ENCODE results near the gene RYR2. TPM values are rescaled to one million over a fixed set of nuclear protein-coding genes. Genes with fewer than 3 reads are reported as not detected.

RYR2 gene
- polyA plus RNA-seq, 2 of the 4 experiments (the other 2 are of a cell fraction), result 0.06 TPM; not detected in 1

DNA sequence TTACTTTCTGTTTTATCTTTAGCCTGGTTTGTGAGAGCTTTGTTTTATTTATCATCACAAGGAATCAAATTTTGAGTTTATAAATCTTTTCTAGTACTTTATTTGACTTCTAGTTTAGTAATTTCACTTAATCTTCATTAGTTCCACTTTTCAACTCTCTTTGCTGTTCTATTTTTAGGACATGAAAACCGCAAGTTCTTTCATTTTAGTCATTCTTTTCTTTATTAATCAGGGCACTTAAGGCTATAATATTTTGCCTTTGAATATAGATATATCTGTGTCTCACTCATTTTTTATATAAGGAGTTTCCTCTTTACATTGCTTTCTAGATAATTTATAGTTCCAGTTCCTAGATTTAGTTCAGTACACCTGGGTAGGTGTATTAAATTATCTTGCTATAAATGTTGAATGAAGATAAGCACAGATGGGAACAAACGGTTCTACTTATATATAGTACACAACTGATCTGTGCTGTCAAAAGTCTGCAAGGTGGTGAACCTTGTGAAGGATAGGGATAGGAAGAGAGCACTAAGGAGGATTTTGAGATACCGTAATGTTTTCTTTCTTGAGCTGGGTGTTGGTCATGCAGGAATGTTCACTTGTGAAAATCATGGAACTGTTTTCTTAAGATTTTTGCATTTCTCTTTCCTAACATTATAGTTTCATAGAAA is 402.3 kb downstream of the RYR2 start:
- no peak for DNase-seq (ENCODE audit: low read depth in 1 of 2, low spot score in 1 of 2)
- H3K4me1 ChIP-seq, result no peaks in the 10 kb centered on the region
- H3K4me3 ChIP-seq, result no peak overlapping the region
- ChIA-PET CTCF (no interaction called here), POLR2A (no interaction called here)
- H3K4me2 ChIP-seq, result no peak overlapping the region
- ATAC-seq, result no peak
- H3K27ac ChIP-seq, result no peak overlapping the region
- no peaks in the 10 kb centered on the region for H3K9me3 ChIP-seq
- no peak for FAIRE-seq
- WGBS (ENCODE audit: missing lambda C conversion rate), result 24% methylated on average over 3 of the region's 3 CpGs
- TF ChIP-seq CHD4 (IDR thresholded peaks at IDR 0.05; ENCODE audit: borderline replicate concordance) (no peak), RAD21 (conservative IDR thresholded peaks at IDR 0.05 in 1 of 2, IDR thresholded peaks at IDR 0.05 in 1 of 2) (no peak), CBX8 (IDR thresholded peaks at IDR 0.05) (no peak)
- TF ChIP-seq, protein P1, sequence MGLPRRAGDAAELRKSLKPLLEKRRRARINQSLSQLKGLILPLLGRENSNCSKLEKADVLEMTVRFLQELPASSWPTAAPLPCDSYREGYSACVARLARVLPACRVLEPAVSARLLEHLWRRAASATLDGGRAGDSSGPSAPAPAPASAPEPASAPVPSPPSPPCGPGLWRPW (IDR thresholded peaks at IDR 0.05), result no peak

GRCh38 chr1:237448042-237448441 is 406.1 kb downstream of the RYR2 start:
- ChIA-PET CTCF (no interaction called here), POLR2A (no interaction called here)
- ATAC-seq, result no peak
- WGBS (ENCODE audit: missing lambda C conversion rate), result 7% methylated on average over 7 of the region's 7 CpGs
- Histone ChIP-seq H3K9me3 (no peaks in the 10 kb centered on the region), H3K4me3 (no peak overlapping the region), H3K27ac (no peak overlapping the region), H3K4me1 (no peaks in the 10 kb centered on the region), H3K4me2 (no peak overlapping the region)
- no peak for FAIRE-seq
- TF ChIP-seq HOXB13 (CRISPR knock-in tag; IDR thresholded peaks at IDR 0.05; ENCODE audit: low read depth), result no peak
- TF ChIP-seq RNF2 (IDR thresholded peaks at IDR 0.05; ENCODE audit: borderline replicate concordance, low read depth), result no peak
- TF ChIP-seq BHLHE40 (IDR thresholded peaks at IDR 0.05; ENCODE audit: low read depth, low read length), result no peak
- TF ChIP-seq EHMT2 (IDR thresholded peaks at IDR 0.05; ENCODE audit: low read depth), result no peak
- no peak for TF ChIP-seq E2F6 (IDR thresholded peaks at IDR 0.05; ENCODE audit: borderline replicate concordance, low read depth)
- TF ChIP-seq, protein P2, sequence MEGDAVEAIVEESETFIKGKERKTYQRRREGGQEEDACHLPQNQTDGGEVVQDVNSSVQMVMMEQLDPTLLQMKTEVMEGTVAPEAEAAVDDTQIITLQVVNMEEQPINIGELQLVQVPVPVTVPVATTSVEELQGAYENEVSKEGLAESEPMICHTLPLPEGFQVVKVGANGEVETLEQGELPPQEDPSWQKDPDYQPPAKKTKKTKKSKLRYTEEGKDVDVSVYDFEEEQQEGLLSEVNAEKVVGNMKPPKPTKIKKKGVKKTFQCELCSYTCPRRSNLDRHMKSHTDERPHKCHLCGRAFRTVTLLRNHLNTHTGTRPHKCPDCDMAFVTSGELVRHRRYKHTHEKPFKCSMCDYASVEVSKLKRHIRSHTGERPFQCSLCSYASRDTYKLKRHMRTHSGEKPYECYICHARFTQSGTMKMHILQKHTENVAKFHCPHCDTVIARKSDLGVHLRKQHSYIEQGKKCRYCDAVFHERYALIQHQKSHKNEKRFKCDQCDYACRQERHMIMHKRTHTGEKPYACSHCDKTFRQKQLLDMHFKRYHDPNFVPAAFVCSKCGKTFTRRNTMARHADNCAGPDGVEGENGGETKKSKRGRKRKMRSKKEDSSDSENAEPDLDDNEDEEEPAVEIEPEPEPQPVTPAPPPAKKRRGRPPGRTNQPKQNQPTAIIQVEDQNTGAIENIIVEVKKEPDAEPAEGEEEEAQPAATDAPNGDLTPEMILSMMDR (IDR thresholded peaks at IDR 0.05), result no peak
- no peak for TF ChIP-seq CBX8 (IDR thresholded peaks at IDR 0.05)
- TF ChIP-seq, protein P3, sequence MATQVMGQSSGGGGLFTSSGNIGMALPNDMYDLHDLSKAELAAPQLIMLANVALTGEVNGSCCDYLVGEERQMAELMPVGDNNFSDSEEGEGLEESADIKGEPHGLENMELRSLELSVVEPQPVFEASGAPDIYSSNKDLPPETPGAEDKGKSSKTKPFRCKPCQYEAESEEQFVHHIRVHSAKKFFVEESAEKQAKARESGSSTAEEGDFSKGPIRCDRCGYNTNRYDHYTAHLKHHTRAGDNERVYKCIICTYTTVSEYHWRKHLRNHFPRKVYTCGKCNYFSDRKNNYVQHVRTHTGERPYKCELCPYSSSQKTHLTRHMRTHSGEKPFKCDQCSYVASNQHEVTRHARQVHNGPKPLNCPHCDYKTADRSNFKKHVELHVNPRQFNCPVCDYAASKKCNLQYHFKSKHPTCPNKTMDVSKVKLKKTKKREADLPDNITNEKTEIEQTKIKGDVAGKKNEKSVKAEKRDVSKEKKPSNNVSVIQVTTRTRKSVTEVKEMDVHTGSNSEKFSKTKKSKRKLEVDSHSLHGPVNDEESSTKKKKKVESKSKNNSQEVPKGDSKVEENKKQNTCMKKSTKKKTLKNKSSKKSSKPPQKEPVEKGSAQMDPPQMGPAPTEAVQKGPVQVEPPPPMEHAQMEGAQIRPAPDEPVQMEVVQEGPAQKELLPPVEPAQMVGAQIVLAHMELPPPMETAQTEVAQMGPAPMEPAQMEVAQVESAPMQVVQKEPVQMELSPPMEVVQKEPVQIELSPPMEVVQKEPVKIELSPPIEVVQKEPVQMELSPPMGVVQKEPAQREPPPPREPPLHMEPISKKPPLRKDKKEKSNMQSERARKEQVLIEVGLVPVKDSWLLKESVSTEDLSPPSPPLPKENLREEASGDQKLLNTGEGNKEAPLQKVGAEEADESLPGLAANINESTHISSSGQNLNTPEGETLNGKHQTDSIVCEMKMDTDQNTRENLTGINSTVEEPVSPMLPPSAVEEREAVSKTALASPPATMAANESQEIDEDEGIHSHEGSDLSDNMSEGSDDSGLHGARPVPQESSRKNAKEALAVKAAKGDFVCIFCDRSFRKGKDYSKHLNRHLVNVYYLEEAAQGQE (IDR thresholded peaks at IDR 0.05), result no peak
- no peak for TF ChIP-seq FOSB (CRISPR knock-in tag; IDR thresholded peaks at IDR 0.05)
- no peak for TF ChIP-seq NPAS2 (CRISPR knock-in tag; IDR thresholded peaks at IDR 0.05; ENCODE audit: borderline replicate concordance)
- TF ChIP-seq, protein P4, sequence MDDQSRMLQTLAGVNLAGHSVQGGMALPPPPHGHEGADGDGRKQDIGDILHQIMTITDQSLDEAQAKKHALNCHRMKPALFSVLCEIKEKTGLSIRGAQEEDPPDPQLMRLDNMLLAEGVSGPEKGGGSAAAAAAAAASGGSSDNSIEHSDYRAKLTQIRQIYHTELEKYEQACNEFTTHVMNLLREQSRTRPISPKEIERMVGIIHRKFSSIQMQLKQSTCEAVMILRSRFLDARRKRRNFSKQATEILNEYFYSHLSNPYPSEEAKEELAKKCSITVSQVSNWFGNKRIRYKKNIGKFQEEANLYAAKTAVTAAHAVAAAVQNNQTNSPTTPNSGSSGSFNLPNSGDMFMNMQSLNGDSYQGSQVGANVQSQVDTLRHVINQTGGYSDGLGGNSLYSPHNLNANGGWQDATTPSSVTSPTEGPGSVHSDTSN (IDR thresholded peaks at IDR 0.05), result no peak
- TF ChIP-seq, protein P1 (IDR thresholded peaks at IDR 0.05), result no peak
- no peak for TF ChIP-seq HOXB5 (CRISPR knock-in tag; IDR thresholded peaks at IDR 0.05)
- DNase-seq (ENCODE audit: low read depth in 1 of 2, low spot score in 1 of 2), result no peak

All from A549 (cell line).